ENCODE results near the gene ATP1A3.

GRCh38 chr19:41988947-41989346 is 5.1 kb downstream of the ATP1A3 start:
- TF ChIP-seq CTCF (conservative IDR thresholded peaks at IDR 0.05; ENCODE audit: low read depth, low read length): no peak
- no peak for TF ChIP-seq EZH2 (IDR thresholded peaks at IDR 0.05; ENCODE audit: borderline replicate concordance, low read depth, low read length, poor library complexity, severe bottlenecking)
